IPS-18a (cell line): ENCODE results near the gene TTYH2.
"Not testable (repeated sequence)": the region's sequence is repeated elsewhere in the genome, so short reads cannot be mapped to it uniquely, and the experiment has no call there.

Experiments
- H3K27ac ChIP-seq: one replicate; pipeline ENCODE4 v1.5.1; 2013; ENCODE audit warnings: low read length
- H3K27me3 ChIP-seq: one replicate; pipeline ENCODE4 v1.6.1; 2013; ENCODE audit warnings: mild to moderate bottlenecking, low read length; ENCODE audit not compliant: control insufficient read depth, insufficient read depth
- H3K36me3 ChIP-seq: one replicate; pipeline ENCODE4 v1.6.1; 2013; ENCODE audit warnings: low read depth, low read length; ENCODE audit not compliant: control insufficient read depth
- H3K4me1 ChIP-seq: one replicate; pipeline ENCODE4 v1.6.1; 2013; ENCODE audit warnings: low read depth, low read length; ENCODE audit not compliant: control insufficient read depth
- H3K4me3 ChIP-seq: one replicate; pipeline ENCODE4 v1.5.1; 2013; ENCODE audit warnings: low read length
- H3K9ac ChIP-seq: one replicate; pipeline ENCODE4 v1.6.1; 2013; ENCODE audit warnings: mild to moderate bottlenecking, low read length, moderate library complexity
- H3K9me3 ChIP-seq: one replicate; pipeline ENCODE4 v1.6.1; 2013; ENCODE audit warnings: low read depth, low read length; ENCODE audit not compliant: control insufficient read depth

The TTYH2 gene

GRCh38 chr17:74259667-74260524 is 46.5 kb downstream of the TTYH2 start:
- no peak overlapping the region for H3K4me3 ChIP-seq
- H3K9me3 ChIP-seq: no peaks in the 10 kb centered on the region
- no peaks in the 10 kb centered on the region for H3K36me3 ChIP-seq
- no peaks in the 10 kb centered on the region for H3K27me3 ChIP-seq
- H3K4me1 ChIP-seq: peaks cover 11% of the 10 kb centered on the region
- no peak overlapping the region for H3K9ac ChIP-seq
- H3K27ac ChIP-seq: no peak overlapping the region

- H3K4me1 ChIP-seq: peaks cover 11% of the 10 kb centered on the region
- H3K9ac ChIP-seq: no peak overlapping the region
- H3K36me3 ChIP-seq: no peaks in the 10 kb centered on the region
- no peaks in the 10 kb centered on the region for H3K9me3 ChIP-seq
- H3K4me3 ChIP-seq: no peak overlapping the region
- H3K27me3 ChIP-seq: no peaks in the 10 kb centered on the region
- no peak overlapping the region for H3K27ac ChIP-seq
These were observed 47.1 kb downstream of the TTYH2 start for GRCh38 chr17:74260525-74260850.

- Histone ChIP-seq H3K27me3 (no peaks in the 10 kb centered on the region), H3K4me1 (peaks cover 11% of the 10 kb centered on the region), H3K4me3 (no peak overlapping the region), H3K27ac (no peak overlapping the region), H3K9ac (no peak overlapping the region), H3K36me3 (no peaks in the 10 kb centered on the region), H3K9me3 (no peaks in the 10 kb centered on the region)
These were observed 49.2 kb downstream of the TTYH2 start for GRCh38 chr17:74262601-74263000.

GRCh38 chr17:74267054-74267453 is 53.7 kb downstream of the TTYH2 start:
- H3K4me1 ChIP-seq, H3K27me3 ChIP-seq, H3K4me3 ChIP-seq, H3K36me3 ChIP-seq, H3K27ac ChIP-seq, H3K9ac ChIP-seq, H3K9me3 ChIP-seq: not testable (repeated sequence)

- no peak overlapping the region for H3K9ac ChIP-seq
- H3K27ac ChIP-seq: no peak overlapping the region
- no peaks in the 10 kb centered on the region for H3K36me3 ChIP-seq
- no peaks in the 10 kb centered on the region for H3K27me3 ChIP-seq
- peaks cover 5% of the 10 kb centered on the region for H3K4me1 ChIP-seq
- no peaks in the 10 kb centered on the region for H3K9me3 ChIP-seq
- H3K4me3 ChIP-seq: no peak overlapping the region
These were observed 54.2 kb downstream of the TTYH2 start for GRCh38 chr17:74267579-74267978.

- H3K9me3 ChIP-seq: no peaks in the 10 kb centered on the region
- no peak overlapping the region for H3K4me3 ChIP-seq
- peaks cover 8% of the 10 kb centered on the region for H3K4me1 ChIP-seq
- no peak overlapping the region for H3K9ac ChIP-seq
- no peaks in the 10 kb centered on the region for H3K36me3 ChIP-seq
- H3K27me3 ChIP-seq: no peaks in the 10 kb centered on the region
- no peak overlapping the region for H3K27ac ChIP-seq
These were observed 54.7 kb downstream of the TTYH2 start for GRCh38 chr17:74267987-74268499.

- Histone ChIP-seq H3K4me1 (peaks cover 9% of the 10 kb centered on the region), H3K27ac (no peak overlapping the region), H3K27me3 (no peaks in the 10 kb centered on the region), H3K9me3 (no peaks in the 10 kb centered on the region), H3K36me3 (no peaks in the 10 kb centered on the region), H3K4me3 (no peak overlapping the region), H3K9ac (no peak overlapping the region)
These were observed 55.2 kb downstream of the TTYH2 start for GRCh38 chr17:74268558-74268957.

GRCh38 chr17:74270333-74270732 is 57.0 kb downstream of the TTYH2 start:
- Histone ChIP-seq H3K9ac (no peak overlapping the region), H3K27ac (no peak overlapping the region), H3K4me3 (no peak overlapping the region), H3K27me3 (peaks cover 16% of the 10 kb centered on the region), H3K4me1 (peaks cover 15% of the 10 kb centered on the region), H3K36me3 (no peaks in the 10 kb centered on the region), H3K9me3 (no peaks in the 10 kb centered on the region)

- Histone ChIP-seq H3K9me3 (no peaks in the 10 kb centered on the region), H3K4me1 (peaks cover 15% of the 10 kb centered on the region), H3K27ac (no peak overlapping the region), H3K36me3 (no peaks in the 10 kb centered on the region), H3K27me3 (peaks cover 16% of the 10 kb centered on the region), H3K9ac (no peak overlapping the region), H3K4me3 (no peak overlapping the region)
These were observed 57.9 kb downstream of the TTYH2 start for GRCh38 chr17:74271281-74271680.

GRCh38 chr17:74271901-74272561 is 58.7 kb downstream of the TTYH2 start:
- H3K4me3 ChIP-seq: no peak overlapping the region
- H3K9me3 ChIP-seq: no peaks in the 10 kb centered on the region
- peaks cover 16% of the 10 kb centered on the region for H3K27me3 ChIP-seq
- H3K4me1 ChIP-seq: peaks cover 15% of the 10 kb centered on the region
- H3K27ac ChIP-seq: no peak overlapping the region
- H3K9ac ChIP-seq: no peak overlapping the region
- no peaks in the 10 kb centered on the region for H3K36me3 ChIP-seq

GRCh38 chr17:74272731-74273201 is 59.4 kb downstream of the TTYH2 start:
- Histone ChIP-seq H3K36me3 (no peaks in the 10 kb centered on the region), H3K9me3 (no peaks in the 10 kb centered on the region), H3K9ac (no peak overlapping the region)

More at GRCh38 chr17:74272731-74273201, 59.4 kb downstream of the TTYH2 start:
- peaks cover 16% of the 10 kb centered on the region for H3K27me3 ChIP-seq
- H3K4me3 ChIP-seq: no peak overlapping the region
- peaks cover 15% of the 10 kb centered on the region for H3K4me1 ChIP-seq
- no peak overlapping the region for H3K27ac ChIP-seq
